Fibroblast of lung (primary cell): ENCODE data around the gene SGSH. TPM values are rescaled to one million over a fixed set of nuclear protein-coding genes. Genes with fewer than 3 reads are reported as not detected.

Experiments used
- DNase-seq, 2 donors: peaks; one replicate each; pipeline versions ENCODE4 v3.0.0 to v3.0.0-alpha.2; 2010; ENCODE audit warnings: low read depth in 2 of 2
- H2AFZ ChIP-seq: 2 replicates; pipeline ENCODE4 v1.5.1; 2012; ENCODE audit warnings: low read length, control low read depth, inconsistent platforms
- H3K27ac ChIP-seq: 2 replicates; pipeline ENCODE4 v1.5.1; 2011; ENCODE audit warnings: low read length, control low read depth; ENCODE audit not compliant: insufficient read depth
- H3K27me3 ChIP-seq: 2 replicates; pipeline ENCODE4 v1.5.1; 2011; ENCODE audit warnings: mild to moderate bottlenecking, low read length; ENCODE audit not compliant: control insufficient read depth, insufficient read depth
- H3K36me3 ChIP-seq: 2 replicates; pipeline ENCODE4 v1.5.1; 2011; ENCODE audit warnings: low read length; ENCODE audit not compliant: control insufficient read depth, insufficient read depth
- H3K4me1 ChIP-seq: 2 replicates; pipeline ENCODE4 v1.5.1; 2011; ENCODE audit warnings: low read length; ENCODE audit not compliant: control insufficient read depth, insufficient read depth; ENCODE audit errors: extremely low read depth
- H3K4me2 ChIP-seq: 2 replicates; pipeline ENCODE4 v1.5.1; 2011; ENCODE audit warnings: low read length, control low read depth; ENCODE audit not compliant: insufficient read depth; ENCODE audit errors: extremely low read depth
- H3K4me3 ChIP-seq, 4 experiments: fragments of 200-600 bp in 1 of 4; sonication (generic) in 1 of 4; replicated peaks in 1 of 4; 2 replicates each; pipeline ENCODE4 v1.5.1; 2011 to 2016; ENCODE audit warnings: low read length in 4 of 4, low read depth in 3 of 4, mild to moderate bottlenecking in 3 of 4, control low read depth in 2 of 4, inconsistent platforms in 1 of 4, mixed read lengths in 1 of 4; ENCODE audit not compliant: insufficient read depth in 1 of 4; ENCODE audit errors: control extremely low read depth in 1 of 4
- H3K79me2 ChIP-seq: 2 replicates; pipeline ENCODE4 v1.5.1; 2012; ENCODE audit warnings: mild to moderate bottlenecking, low read length, inconsistent platforms; ENCODE audit not compliant: control insufficient read depth, insufficient read depth
- H3K9ac ChIP-seq: 2 replicates; pipeline ENCODE4 v1.5.1; 2011; ENCODE audit warnings: mild to moderate bottlenecking, low read length, control low read depth; ENCODE audit not compliant: insufficient read depth
- H3K9me3 ChIP-seq: 2 replicates; pipeline ENCODE4 v1.5.1; 2012; ENCODE audit warnings: low read depth, low read length; ENCODE audit not compliant: control insufficient read depth, insufficient read depth
- H4K20me1 ChIP-seq: 2 replicates; pipeline ENCODE4 v1.5.1; 2011; ENCODE audit warnings: low read length; ENCODE audit not compliant: control insufficient read depth, insufficient read depth; ENCODE audit errors: extremely low read depth
- CTCF ChIP-seq, 2 donors: IDR thresholded peaks in 1 of 2; conservative IDR thresholded peaks in 1 of 2; 1 replicate in 1 of 2; 2 replicates in 1 of 2; pipeline ENCODE4 v1.5.1; 2011 to 2012; ENCODE audit warnings: low read length in 2 of 2, control low read depth in 1 of 2, inconsistent platforms in 1 of 2, low read depth in 1 of 2, mild to moderate bottlenecking in 1 of 2
- EZH2 ChIP-seq: IDR thresholded peaks from 2 replicates; pipeline ENCODE4 v1.5.1; 2012; ENCODE audit warnings: low read length, control low read depth, mild to moderate bottlenecking; ENCODE audit errors: missing control alignments
- polyA plus RNA-seq, 2 donors: library from polyadenylated mRNA; depleted of rRNA in 1 of 2; stranded (reverse) in 1 of 2; unstranded in 1 of 2; fragments of >200 nt; gene quantifications; 2 replicates each; pipeline ENCODE4 v1.2.1, GENCODE V29; 2011 to 2012; ENCODE audit warnings: missing spikeins in 1 of 2
- total RNA-seq: library from RNA; depleted of rRNA; stranded (reverse); fragments of >200 nt; gene quantifications from 2 replicates; pipeline ENCODE4 v1.2.1, GENCODE V29; 2014

Gene SGSH
- total and polyA plus RNA-seq, 2 donors (not counting 1 experiment from before 2014, with no cell fraction given), result 26.9 to 57.2 TPM

- no peaks in the 10 kb centered on the region for H3K27me3 ChIP-seq
- TF ChIP-seq EZH2, result no peak
- TF ChIP-seq CTCF (conservative IDR thresholded peaks at IDR 0.05 in 1 of 2, IDR thresholded peaks at IDR 0.05 in 1 of 2; ENCODE audit: low read depth in 1 of 2, low read length in 2 of 2), result no peak
- no peaks in the 10 kb centered on the region for H3K9me3 ChIP-seq
- no peak overlapping the region for H3K27ac ChIP-seq
- no peak overlapping the region for H3K4me3 ChIP-seq
- no peaks in the 10 kb centered on the region for H3K4me1 ChIP-seq
- no peaks in the 10 kb centered on the region for H4K20me1 ChIP-seq
- H3K9ac ChIP-seq, result no peak overlapping the region
- no peak overlapping the region for H3K4me2 ChIP-seq
- no peaks in the 10 kb centered on the region for H3K79me2 ChIP-seq
- DNase-seq, result no peak
- H3K36me3 ChIP-seq, result peaks cover 4% of the 10 kb centered on the region
- no peak overlapping the region for H2AFZ ChIP-seq
These were observed 5.1 kb upstream of the SGSH start for GRCh38 chr17:80225230-80225629.

GRCh38 chr17:80224683-80225082, 4.5 kb upstream of the SGSH start:
- Histone ChIP-seq H3K4me3 (no peak overlapping the region), H3K9ac (no peak overlapping the region), H3K4me1 (peaks cover 2% of the 10 kb centered on the region), H3K9me3 (no peaks in the 10 kb centered on the region), H3K4me2 (no peak overlapping the region), H4K20me1 (no peaks in the 10 kb centered on the region), H2AFZ (no peak overlapping the region), H3K36me3 (peaks cover 4% of the 10 kb centered on the region), H3K27ac (no peak overlapping the region), H3K79me2 (peaks cover 2% of the 10 kb centered on the region), H3K27me3 (no peaks in the 10 kb centered on the region)
- no peak for DNase-seq
- TF ChIP-seq CTCF (conservative IDR thresholded peaks at IDR 0.05 in 1 of 2, IDR thresholded peaks at IDR 0.05 in 1 of 2; ENCODE audit: low read depth in 1 of 2, low read length in 2 of 2) (no peak), EZH2 (no peak)

- Histone ChIP-seq H3K27ac (no peak overlapping the region), H2AFZ (no peak overlapping the region), H3K27me3 (no peaks in the 10 kb centered on the region), H4K20me1 (no peaks in the 10 kb centered on the region), H3K4me3 (no peak overlapping the region), H3K4me1 (peaks cover 9% of the 10 kb centered on the region), H3K4me2 (no peak overlapping the region), H3K9me3 (no peaks in the 10 kb centered on the region), H3K79me2 (peaks cover 4% of the 10 kb centered on the region), H3K36me3 (peaks cover 3% of the 10 kb centered on the region), H3K9ac (no peak overlapping the region)
- TF ChIP-seq CTCF (conservative IDR thresholded peaks at IDR 0.05 in 1 of 2, IDR thresholded peaks at IDR 0.05 in 1 of 2; ENCODE audit: low read depth in 1 of 2, low read length in 2 of 2) (no peak), EZH2 (no peak)
- DNase-seq, result no peak
These were observed 3.8 kb upstream of the SGSH start for GRCh38 chr17:80223838-80224497.
